GM21717 (cell line): ENCODE results near the gene A3GALT2.

Source experiments
- ATAC-seq: cut with Tn5 transposase; IDR thresholded peaks from one replicate; pipeline ENCODE4 v1.9.1; 2021; ENCODE audit warnings: mild to moderate bottlenecking, moderate library complexity; ENCODE audit not compliant: unreplicated experiment

The A3GALT2 gene

GRCh38 chr1:33257207-33257771, 63.6 kb downstream of the A3GALT2 start:
- no peak for ATAC-seq
